Measurements from ENCODE around the gene COQ10A. TPM values are rescaled to one million over a fixed set of nuclear protein-coding genes. Genes with fewer than 3 reads are reported as not detected.
"Not testable (repeated sequence)": the region's sequence is repeated elsewhere in the genome, so short reads cannot be mapped to it uniquely, and the experiment has no call there.

COQ10A gene
- polyA plus RNA-seq, 1 donor: 16.4 TPM

DNA sequence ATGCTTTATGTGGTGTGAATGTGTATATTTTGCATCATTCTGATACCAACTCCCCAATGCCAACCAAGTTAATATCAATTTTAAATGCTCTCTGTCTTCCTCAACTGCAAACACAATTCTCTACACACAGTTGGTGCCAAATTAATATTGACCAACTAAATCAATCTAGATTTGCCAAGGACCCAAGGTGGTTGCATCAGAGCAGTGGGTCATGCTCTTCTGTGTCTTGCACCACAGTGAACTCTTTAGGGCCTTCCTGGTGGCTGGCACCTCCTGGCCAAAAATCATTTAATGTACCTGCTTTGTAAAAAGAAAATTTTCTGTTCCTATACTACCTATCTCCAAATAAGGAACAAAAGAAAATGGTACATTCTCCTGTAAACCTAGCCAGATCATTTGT, 14.1 kb downstream of the COQ10A start:
- no peak for DNase-seq

GRCh38 chr12:56282030-56282429, 15.3 kb downstream of the COQ10A start:
- DNase-seq: no peak

DNA sequence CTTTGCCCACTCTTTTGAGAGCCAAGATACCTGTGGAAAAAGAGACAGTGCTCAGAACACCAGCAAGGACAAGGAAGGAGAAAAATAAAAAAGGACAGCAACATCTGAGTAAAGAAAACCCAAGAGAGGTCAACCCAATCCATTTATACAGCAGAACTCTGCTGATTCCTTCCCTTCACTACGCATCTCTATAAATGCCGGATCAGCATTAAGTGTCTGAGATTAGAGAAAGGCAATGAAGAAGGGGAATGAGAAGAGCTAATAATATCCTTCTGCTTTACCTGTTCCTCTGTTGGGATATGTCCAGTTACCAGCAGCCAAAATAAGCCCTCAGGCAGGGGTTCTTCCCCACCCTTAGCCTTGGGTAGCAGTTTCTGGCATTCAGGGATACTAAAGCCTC, 15.8 kb downstream of the COQ10A start:
- DNase-seq: no peak

GRCh38 chr12:56284263-56284662, 17.5 kb downstream of the COQ10A start:
- DNase-seq: not testable (repeated sequence)

- no peak for DNase-seq
Observed at GRCh38 chr12:56286044-56286830, 19.5 kb downstream of the COQ10A start.

DNA sequence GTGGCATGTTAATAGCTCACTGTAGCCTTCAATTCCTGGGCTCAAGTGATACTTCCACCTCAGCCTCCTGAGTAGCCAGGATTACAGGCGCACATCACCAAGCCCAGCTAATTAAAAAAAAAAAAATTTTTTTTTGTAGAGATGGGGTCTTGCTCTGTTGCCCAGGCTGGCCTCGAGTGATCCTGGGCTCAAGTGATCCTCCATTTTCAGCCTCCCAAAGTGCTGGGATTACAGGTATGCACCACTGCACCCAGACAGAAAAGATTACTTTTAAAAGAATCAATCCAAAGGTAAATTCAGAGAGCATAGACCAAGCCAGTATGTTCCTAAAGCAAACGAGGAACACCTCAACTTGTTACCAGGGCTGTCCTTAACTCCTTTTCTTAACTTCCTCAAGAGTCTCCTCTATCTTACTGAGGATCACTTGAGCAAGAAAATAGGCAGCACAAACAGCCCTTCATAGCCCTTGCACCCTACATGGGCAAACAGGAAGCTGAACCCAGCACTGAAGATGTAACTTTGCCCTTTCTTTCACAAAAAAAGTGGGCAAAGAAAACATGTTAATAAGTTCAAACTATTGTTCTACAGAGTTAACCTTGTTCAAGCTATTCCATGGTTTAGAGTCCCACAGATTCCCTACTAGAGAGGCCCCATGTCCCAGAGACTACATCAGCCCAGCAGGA, 22.1 kb downstream of the COQ10A start:
- DNase-seq: no peak

GRCh38 chr12:56293795-56294194, 27.1 kb downstream of the COQ10A start:
- no peak for DNase-seq

DNA sequence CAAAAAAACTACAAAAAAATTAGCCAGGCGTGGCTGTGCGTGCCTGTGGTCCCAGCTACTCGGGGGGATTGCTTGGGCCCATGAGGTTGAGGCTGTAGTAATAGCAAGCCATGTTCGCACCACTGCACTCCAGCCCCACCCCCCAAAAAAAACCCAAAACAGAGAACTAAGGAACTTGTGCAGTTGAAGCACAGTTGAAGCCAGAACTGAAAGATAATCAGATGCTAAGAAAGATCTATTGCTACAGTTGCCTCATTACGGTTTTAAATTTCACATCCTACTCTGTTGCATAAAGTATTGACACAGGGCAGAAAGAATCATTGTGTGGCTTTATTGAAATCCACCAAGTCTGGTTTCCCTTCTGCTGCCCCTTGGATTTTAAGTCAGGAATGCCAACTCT, 29.6 kb downstream of the COQ10A start:
- no peak for DNase-seq

- no peak for DNase-seq
Observed at GRCh38 chr12:56297400-56297799, 30.7 kb downstream of the COQ10A start.

DNA sequence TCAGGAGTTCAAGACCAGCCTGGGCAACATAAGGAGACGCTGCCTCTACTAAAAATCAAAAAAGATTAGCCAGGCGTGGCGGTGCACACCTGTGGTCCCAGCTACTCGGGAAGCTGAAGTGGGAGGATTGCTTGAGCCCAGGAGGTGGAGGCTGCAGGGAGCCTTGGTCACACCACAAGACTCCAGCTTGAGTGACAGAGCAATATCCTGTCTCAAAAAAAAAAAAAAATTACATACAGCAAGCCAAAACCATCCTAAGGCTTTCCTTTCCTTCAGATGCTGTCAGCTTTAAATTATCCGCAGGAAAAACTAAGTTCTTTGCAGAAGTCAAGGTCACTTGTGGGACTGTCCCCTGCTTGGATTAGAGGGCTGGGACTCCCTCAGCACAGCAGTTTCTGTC, 32.1 kb downstream of the COQ10A start:
- no peak for DNase-seq

DNA sequence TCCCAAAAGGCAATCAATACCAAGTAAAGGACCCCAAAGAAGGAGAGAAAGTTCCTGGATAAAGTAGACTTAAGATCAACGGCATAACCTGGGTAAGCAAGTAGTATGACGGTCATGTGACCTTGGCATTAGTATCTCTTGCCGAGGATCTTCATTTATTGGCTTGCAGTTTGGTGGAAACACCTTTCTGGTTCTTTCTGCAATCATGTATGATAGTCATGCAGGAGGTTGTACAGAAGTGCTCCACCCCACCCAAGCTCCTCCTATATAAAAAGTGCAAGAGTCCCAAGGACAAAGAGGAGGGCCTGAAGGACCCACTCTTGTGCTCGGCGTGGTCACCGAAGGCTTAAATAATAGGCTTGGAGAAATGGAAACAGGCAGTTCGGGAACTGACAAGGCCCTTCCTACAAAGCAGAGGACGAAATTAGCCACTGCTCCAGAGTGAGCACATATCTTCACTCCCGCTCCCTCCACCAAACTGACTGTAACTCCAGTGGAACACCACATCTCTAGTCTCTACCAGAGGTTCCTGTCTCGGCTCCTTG, 32.6 kb downstream of the COQ10A start:
- DNase-seq: no peak

GRCh38 chr12:56299853-56300643, 33.3 kb downstream of the COQ10A start, which contains the start of gene CS:
TSS of gene CS (minus strand) at chr12:56300330. CDS start at chr12:56300201, 129 bp downstream.
- peak; percentile 96 for DNase-seq

DNA sequence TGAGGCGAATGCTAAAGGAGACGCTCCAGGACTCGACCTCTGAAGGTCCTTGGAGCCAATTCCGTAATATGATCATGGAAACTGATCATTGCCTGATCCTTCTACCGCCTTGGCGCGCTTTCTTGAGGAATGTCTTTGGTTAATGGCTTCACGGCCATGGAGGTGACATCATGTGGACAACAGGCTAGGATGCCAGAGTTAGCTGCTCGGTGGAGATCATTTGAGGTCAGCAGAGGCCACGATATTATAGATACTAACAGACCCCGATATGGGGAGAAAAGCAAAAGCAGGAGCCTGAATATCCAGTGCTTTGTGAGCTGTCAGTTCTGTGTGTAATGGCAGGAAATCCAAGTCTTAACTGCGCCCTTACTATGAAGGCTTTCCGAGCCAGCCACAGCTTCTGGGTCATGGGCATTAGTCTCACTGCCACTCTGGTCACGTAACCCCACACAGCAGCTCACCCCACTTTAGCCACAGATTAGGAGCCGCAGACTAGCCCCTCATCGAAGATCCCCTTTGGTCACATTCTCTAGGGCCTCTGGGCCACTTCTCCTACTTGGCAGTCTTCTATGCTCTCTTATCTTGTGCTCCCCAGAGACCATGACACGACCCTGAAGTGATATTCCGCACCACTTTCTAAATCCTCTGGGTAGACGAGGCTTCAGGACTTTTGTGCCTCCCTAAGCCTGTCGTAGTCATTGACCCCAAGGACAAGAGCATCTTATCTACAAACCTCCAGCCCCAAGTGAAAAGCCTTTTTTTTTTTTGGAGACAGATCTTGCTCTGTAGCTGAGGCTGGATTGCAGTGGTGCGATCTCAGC, 34.1 kb downstream of the COQ10A start:
- no peak for DNase-seq

- no peak for DNase-seq
Observed at GRCh38 chr12:56304276-56304675, 37.5 kb downstream of the COQ10A start.

DNA sequence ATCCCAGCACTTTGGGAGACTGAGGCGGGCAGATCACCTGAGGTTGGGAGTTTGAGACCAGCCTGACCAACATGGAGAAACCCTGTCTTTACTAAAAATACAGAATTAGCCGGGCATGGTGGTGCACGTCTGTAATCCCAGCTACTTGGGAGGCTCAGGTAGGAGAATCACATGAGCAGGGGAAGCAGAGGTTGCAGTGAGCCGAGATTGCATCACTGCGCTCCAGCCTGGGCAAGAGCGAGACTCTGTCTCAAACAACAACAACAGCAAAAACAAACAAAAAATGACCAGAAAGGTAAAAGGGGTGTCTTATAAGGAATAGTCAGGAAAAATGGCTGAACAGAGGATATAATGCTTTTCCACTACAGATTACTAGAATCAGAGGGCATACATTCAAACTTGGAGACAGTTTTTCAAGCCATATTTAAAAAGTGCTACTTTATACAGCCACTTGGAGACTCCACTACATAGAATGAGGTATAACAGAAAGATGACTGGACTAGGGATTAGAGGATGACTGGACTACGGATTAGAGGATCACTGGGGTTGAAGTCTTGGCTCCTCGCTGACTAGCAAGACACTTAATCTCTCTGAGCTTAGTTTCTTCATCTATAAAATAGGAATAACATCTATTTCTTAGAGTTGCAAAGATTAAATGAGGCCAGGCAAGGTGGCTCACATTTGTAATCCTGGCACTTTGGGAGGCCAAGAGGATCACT, 38.3 kb downstream of the COQ10A start:
- DNase-seq: no peak

GRCh38 chr12:56307221-56307965, 40.7 kb downstream of the COQ10A start:
- DNase-seq: no peak

- no peak for DNase-seq
Observed at GRCh38 chr12:56308714-56309113, 42.0 kb downstream of the COQ10A start.

GRCh38 chr12:56311003-56311402, 44.3 kb downstream of the COQ10A start:
- DNase-seq: no peak

DNA sequence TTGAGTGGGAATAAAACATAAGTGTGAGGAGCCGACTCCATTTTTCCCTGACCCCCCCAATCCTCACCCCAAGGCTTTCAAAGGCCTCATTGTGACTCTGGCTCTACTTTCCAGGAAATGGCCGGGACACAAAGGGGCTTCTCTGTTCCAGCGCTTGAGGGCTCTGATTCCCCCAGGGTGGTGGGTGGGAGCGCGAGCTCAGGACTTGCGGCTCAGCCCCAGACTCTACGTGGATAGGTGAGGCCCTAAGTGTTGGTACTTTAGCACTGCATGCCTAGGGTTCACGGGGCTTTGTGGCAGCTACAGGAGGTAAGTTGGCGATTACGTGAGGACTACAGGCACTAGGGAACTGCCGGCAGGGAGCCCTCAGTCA, 48.5 kb downstream of the COQ10A start:
- DNase-seq: peak; percentile 14

- DNase-seq: peak; percentile 96
Observed at GRCh38 chr12:56315622-56316473, 49.1 kb downstream of the COQ10A start, which contains the start of gene CNPY2. TSS of gene CNPY2 (minus strand) at chr12:56315988. CDS start at chr12:56315217, 771 bp downstream.

Measured in hindlimb muscle (tissue), 1 donor.